ENCODE results near the gene RAB4A.

Gene RAB4A

DNA sequence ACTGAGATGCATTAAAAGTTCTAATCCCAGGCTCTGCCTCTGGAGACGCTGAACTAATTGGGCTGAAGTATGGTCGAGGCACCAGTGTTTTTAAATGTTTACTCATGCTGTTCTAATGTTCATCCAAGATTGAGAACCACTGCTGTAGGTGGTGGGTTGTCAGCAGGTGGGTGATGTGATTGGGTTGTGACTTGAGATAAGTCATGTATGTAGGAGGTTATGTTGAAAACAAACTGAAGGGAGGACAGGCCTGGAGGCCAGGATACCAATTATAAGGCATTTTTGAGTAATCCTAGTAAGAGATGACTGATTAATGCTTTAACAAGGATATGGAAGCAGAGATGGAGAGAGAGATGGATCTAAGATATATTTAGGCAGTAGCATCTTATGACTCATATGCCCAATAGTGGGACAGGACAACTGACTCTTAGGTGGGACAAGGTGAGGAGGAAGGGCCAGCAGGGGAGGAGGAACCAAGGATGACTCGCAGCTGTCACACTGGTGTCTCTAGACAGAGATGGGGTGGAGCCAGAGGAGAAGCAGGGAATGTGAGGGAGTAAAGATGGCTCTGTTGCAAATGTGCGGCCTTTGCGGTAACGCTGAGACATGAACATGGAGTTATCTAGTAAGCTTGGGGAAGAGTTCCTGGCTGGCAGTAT lies 29.3 kb downstream of the RAB4A start:
- TF ChIP-seq, protein P1, sequence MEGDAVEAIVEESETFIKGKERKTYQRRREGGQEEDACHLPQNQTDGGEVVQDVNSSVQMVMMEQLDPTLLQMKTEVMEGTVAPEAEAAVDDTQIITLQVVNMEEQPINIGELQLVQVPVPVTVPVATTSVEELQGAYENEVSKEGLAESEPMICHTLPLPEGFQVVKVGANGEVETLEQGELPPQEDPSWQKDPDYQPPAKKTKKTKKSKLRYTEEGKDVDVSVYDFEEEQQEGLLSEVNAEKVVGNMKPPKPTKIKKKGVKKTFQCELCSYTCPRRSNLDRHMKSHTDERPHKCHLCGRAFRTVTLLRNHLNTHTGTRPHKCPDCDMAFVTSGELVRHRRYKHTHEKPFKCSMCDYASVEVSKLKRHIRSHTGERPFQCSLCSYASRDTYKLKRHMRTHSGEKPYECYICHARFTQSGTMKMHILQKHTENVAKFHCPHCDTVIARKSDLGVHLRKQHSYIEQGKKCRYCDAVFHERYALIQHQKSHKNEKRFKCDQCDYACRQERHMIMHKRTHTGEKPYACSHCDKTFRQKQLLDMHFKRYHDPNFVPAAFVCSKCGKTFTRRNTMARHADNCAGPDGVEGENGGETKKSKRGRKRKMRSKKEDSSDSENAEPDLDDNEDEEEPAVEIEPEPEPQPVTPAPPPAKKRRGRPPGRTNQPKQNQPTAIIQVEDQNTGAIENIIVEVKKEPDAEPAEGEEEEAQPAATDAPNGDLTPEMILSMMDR (IDR thresholded peaks at IDR 0.05; ENCODE audit: low read depth, low read length): no peak
- no peak for TF ChIP-seq EZH2phosphoT487 (IDR thresholded peaks at IDR 0.05; ENCODE audit: low read depth)
- Histone ChIP-seq H3K4me2 (ENCODE audit: low read length) (no peak overlapping the region), H4K20me1 (ENCODE audit: insufficient read depth, low read length) (no peaks in the 10 kb centered on the region; the same call in 1 of the 2 replicates), H3K79me2 (ENCODE audit: low read length) (no peaks in the 10 kb centered on the region), H3K9me3 (ENCODE audit: insufficient read depth, low read length) (no peaks in the 10 kb centered on the region), H3K4me3 (ENCODE audit: low read length) (no peak overlapping the region), H3K4me1 (ENCODE audit: low read length) (no peaks in the 10 kb centered on the region), H2AFZ (ENCODE audit: low read depth, low read length) (no peak overlapping the region), H3K36me3 (replicated peaks; ENCODE audit: low read depth, low read length) (peaks cover 35% of the 10 kb centered on the region), H3K27me3 (ENCODE audit: low read depth, low read length) (no peaks in the 10 kb centered on the region), H3K9ac (ENCODE audit: low read length) (no peak overlapping the region), H3K27ac (ENCODE audit: low read length) (no peak overlapping the region)

DNA sequence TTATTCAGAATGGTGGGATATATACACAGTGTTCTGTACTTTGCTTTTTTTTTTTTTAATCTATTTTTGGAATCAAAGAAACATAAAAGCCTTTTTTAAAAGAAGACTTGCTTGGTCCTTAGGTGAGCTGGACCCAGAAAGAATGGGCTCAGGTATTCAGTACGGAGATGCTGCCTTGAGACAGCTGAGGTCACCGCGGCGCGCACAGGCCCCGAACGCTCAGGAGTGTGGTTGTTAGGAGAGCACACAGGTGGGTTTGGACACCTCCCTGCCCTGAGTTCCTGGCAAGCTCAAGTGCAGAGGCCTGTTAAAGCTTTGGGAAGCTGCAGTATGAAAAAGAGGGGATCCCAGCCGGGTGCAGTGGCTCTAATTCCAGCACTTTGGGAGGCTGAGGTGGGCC lies 31.8 kb downstream of the RAB4A start:
- Histone ChIP-seq H3K36me3 (replicated peaks; ENCODE audit: low read depth, low read length) (peaks cover 31% of the 10 kb centered on the region), H3K9me3 (ENCODE audit: insufficient read depth, low read length) (no peaks in the 10 kb centered on the region), H3K4me2 (ENCODE audit: low read length) (no peak overlapping the region), H3K79me2 (ENCODE audit: low read length) (no peaks in the 10 kb centered on the region), H3K9ac (ENCODE audit: low read length) (no peak overlapping the region), H3K27me3 (ENCODE audit: low read depth, low read length) (no peaks in the 10 kb centered on the region), H3K27ac (ENCODE audit: low read length) (no peak overlapping the region), H4K20me1 (ENCODE audit: insufficient read depth, low read length) (no peaks in the 10 kb centered on the region), H2AFZ (ENCODE audit: low read depth, low read length) (no peak overlapping the region), H3K4me1 (ENCODE audit: low read length) (no peaks in the 10 kb centered on the region), H3K4me3 (ENCODE audit: low read length) (no peak overlapping the region)
- no peak for TF ChIP-seq EZH2phosphoT487 (IDR thresholded peaks at IDR 0.05; ENCODE audit: low read depth)

DNA sequence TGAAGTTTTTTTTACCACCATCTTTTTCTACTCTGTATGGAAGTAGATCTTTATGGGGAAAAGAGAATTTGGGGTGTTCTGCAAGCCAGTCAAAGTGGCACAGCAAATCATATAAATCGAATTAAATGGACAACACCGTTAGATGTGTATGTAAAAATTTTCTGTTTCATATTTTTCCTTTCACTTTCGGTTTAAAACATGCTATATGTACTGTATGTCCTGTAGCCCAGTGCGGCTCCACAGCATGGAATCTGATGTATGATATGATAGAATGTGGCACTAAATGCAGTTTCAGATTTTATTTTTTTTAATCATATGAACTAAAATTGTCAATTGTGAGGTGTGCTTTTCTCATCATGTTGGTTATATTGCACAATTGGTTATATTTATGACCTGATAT lies 32.9 kb downstream of the RAB4A start:
- Histone ChIP-seq H3K4me3 (ENCODE audit: low read length) (no peak overlapping the region), H3K9me3 (ENCODE audit: insufficient read depth, low read length) (no peaks in the 10 kb centered on the region), H3K36me3 (replicated peaks; ENCODE audit: low read depth, low read length) (peaks cover 24% of the 10 kb centered on the region), H3K27me3 (ENCODE audit: low read depth, low read length) (no peaks in the 10 kb centered on the region), H3K79me2 (ENCODE audit: low read length) (no peaks in the 10 kb centered on the region), H2AFZ (ENCODE audit: low read depth, low read length) (no peak overlapping the region), H4K20me1 (ENCODE audit: insufficient read depth, low read length) (no peaks in the 10 kb centered on the region), H3K9ac (ENCODE audit: low read length) (no peak overlapping the region), H3K4me2 (ENCODE audit: low read length) (no peak overlapping the region), H3K4me1 (ENCODE audit: low read length) (no peaks in the 10 kb centered on the region), H3K27ac (ENCODE audit: low read length) (no peak overlapping the region)
- TF ChIP-seq, protein P1 (IDR thresholded peaks at IDR 0.05; ENCODE audit: low read depth, low read length): no peak
- no peak for TF ChIP-seq EZH2phosphoT487 (IDR thresholded peaks at IDR 0.05; ENCODE audit: low read depth)

DNA sequence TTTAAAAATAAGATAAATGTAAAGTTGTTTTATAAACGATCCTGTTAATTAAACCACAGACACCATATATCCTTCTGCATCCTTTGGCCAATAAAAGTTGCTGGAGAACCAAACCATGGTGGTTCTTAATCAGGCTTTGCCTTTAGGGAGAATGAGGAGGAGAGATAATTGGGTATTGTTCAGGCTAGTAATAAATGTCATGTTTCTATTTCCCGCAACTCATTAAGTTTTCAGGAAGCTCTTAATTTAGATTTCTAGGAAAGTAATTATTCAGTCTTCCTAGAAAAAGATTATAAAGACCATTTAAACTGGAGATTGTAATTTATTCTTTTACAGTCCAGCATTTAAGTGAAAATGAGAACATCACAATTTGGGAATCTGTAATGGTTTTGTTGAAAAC lies 34.5 kb downstream of the RAB4A start:
- Histone ChIP-seq H3K4me3 (ENCODE audit: low read length) (no peak overlapping the region), H3K36me3 (replicated peaks; ENCODE audit: low read depth, low read length) (peaks cover 14% of the 10 kb centered on the region)

More for the DNA sequence above, 34.5 kb downstream of the RAB4A start:
- TF ChIP-seq EZH2phosphoT487 (IDR thresholded peaks at IDR 0.05; ENCODE audit: low read depth): no peak
- TF ChIP-seq, protein P1 (IDR thresholded peaks at IDR 0.05; ENCODE audit: low read depth, low read length): no peak
- Histone ChIP-seq H2AFZ (ENCODE audit: low read depth, low read length) (no peak overlapping the region), H3K9ac (ENCODE audit: low read length) (no peak overlapping the region), H3K4me1 (ENCODE audit: low read length) (no peaks in the 10 kb centered on the region), H3K27me3 (ENCODE audit: low read depth, low read length) (no peaks in the 10 kb centered on the region), H3K27ac (ENCODE audit: low read length) (no peak overlapping the region), H3K79me2 (ENCODE audit: low read length) (no peaks in the 10 kb centered on the region), H4K20me1 (ENCODE audit: insufficient read depth, low read length) (no peaks in the 10 kb centered on the region), H3K4me2 (ENCODE audit: low read length) (no peak overlapping the region), H3K9me3 (ENCODE audit: insufficient read depth, low read length) (no peaks in the 10 kb centered on the region)
